ENCODE measurements around the gene MT1A.

The MT1A gene

DNA sequence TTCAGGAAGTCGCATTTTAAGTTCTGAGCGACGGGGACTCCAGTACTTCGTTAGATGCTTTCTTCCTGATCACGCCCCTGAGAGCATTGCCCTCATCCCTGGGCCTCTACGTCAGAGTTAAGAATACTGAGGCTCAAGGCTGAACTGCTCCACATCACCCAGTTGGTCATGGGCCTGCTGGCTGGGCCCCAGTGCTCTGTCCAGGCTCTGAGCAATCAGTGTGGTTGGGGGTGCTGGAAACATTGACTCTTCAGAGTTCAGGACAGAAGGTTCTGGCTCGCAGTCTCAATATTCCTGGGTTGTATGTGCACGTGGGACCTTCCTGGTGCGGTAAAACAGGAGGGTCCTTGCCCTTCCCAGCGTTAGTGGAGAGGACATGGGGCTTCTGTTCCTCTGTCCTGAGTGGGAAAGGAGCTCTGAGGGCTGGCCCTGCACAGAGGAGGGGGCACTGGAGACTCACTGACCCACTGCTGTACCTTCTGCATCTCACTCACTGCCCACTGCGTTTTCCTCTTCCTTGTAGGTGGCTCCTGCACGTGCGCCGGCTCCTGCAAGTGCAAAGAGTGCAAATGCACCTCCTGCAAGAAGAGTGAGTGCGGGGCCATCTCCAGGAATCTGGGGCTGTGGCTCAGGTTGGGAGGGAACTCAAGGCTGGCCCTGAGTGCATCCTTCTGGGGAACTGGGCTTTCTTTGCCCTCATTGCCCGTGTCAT, 12.4 kb upstream of the MT1A start:
- TF ChIP-seq, protein P1, sequence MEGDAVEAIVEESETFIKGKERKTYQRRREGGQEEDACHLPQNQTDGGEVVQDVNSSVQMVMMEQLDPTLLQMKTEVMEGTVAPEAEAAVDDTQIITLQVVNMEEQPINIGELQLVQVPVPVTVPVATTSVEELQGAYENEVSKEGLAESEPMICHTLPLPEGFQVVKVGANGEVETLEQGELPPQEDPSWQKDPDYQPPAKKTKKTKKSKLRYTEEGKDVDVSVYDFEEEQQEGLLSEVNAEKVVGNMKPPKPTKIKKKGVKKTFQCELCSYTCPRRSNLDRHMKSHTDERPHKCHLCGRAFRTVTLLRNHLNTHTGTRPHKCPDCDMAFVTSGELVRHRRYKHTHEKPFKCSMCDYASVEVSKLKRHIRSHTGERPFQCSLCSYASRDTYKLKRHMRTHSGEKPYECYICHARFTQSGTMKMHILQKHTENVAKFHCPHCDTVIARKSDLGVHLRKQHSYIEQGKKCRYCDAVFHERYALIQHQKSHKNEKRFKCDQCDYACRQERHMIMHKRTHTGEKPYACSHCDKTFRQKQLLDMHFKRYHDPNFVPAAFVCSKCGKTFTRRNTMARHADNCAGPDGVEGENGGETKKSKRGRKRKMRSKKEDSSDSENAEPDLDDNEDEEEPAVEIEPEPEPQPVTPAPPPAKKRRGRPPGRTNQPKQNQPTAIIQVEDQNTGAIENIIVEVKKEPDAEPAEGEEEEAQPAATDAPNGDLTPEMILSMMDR (IDR thresholded peaks at IDR 0.05; ENCODE audit: low read length, missing control alignments), result no peak
- peak overlapping the region; percentile 66 for H3K4me3 ChIP-seq (replicated peaks; ENCODE audit: low read depth, low read length)

DNA sequence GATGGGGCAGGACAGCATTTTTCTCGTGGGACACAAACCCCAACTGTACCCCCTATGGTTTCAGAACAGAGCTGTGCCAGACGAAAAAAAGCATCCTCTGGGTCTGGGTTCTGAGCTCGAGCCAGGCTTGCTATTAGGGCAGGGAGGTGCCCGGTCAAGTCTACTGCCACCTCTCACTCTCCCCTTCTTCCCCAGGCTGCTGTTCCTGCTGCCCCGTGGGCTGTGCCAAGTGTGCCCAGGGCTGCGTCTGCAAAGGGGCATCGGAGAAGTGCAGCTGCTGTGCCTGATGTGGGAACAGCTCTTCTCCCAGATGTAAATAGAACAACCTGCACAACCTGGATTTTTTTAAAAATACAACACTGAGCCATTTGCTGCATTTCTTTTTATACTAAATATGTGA, 11.8 kb upstream of the MT1A start:
- no peak for DNase-seq (ENCODE audit: low read depth)
- peak overlapping the region; percentile 66 for H3K4me3 ChIP-seq (replicated peaks; ENCODE audit: low read depth, low read length)
- TF ChIP-seq, protein P1 (IDR thresholded peaks at IDR 0.05; ENCODE audit: low read length, missing control alignments), result no peak

More for the DNA sequence above, 12.4 kb upstream of the MT1A start:
- peak; percentile 79 for DNase-seq (ENCODE audit: low read depth)

DNA sequence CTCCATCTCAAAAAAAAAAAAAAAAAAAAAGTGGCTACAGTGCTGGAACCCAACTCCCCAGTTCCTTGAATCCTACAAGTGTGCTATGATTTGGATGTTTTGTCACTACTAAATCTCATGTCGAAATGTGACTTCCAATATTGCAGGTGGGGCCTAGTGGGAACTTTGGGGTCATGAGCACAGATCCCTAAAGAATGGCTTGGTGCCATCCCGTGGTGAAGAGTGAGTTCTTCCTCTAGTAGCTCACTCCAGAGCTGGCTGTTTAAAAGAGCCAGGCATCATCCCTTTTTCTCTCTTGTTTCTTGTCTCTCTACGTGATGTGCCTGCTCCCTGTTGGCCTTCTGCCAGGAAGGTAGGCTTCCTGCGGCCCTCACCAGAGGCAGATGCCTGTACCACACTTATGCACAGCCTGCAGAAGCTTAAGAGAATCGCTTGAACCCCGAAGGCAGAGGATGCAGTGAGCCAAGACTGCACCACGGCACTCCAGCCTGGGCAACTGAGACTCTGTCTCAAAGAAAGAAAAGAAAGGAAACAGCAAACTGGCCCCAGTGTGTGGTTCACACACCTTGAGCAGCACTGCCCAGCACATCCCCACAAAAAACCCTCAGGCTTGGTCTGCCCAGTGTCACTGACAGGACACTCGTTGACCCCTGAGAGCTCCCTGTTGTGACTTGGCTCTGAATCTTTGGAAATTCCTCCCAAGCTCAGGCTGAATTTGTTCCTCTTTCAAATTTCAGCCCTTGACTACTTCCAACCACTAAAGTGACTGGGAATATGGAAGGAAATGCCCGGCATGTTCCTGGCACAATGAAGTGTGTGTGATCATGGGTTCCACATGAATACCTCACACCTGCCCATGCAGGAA, 9.7 kb upstream of the MT1A start:
- TF ChIP-seq, protein P1 (IDR thresholded peaks at IDR 0.05; ENCODE audit: low read length, missing control alignments), result no peak
- no peak for DNase-seq (ENCODE audit: low read depth)
- no peak overlapping the region for H3K4me3 ChIP-seq (replicated peaks; ENCODE audit: low read depth, low read length)

DNA sequence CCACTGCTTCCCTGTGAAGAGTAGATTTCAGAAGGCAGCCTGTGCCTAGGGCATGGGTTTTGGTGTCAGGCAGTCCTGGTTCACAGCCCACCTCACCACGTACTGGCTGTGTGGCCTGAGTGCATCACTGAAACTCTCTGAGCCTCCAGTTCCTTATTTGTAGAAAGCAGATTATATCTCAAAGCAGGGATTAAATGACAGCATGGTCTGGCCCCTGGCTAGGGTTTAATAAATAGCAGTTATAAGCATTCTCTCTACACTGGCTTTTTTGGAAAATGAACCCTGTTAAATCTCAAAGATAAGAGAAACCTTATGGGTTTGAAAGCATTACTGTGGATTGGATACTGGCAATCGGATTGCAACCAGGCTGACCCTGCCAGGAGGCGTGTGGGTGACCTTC, 8.9 kb upstream of the MT1A start:
- TF ChIP-seq, protein P1 (IDR thresholded peaks at IDR 0.05; ENCODE audit: low read length, missing control alignments), result no peak
- no peak for DNase-seq (ENCODE audit: low read depth)
- no peak overlapping the region for H3K4me3 ChIP-seq (replicated peaks; ENCODE audit: low read depth, low read length)

DNA sequence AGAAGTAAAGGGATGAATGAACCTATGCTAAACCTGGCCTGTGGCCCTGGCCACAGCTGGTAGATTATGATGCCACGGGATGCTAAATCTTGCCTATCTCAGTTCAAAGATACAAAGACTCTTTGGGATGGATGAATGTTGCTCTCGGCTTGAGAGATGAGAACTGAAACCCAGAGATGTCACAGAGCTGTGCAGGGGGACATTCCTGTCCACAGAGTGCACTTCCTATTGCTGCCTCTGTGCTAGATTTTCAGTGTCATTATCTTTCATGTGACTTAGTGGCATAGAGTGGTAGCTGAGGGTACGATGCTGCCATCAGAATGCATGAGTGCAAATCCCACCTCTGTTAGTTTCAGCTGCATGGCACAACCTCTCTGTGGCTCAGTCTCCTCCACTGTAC, 8.3 kb upstream of the MT1A start:
- TF ChIP-seq, protein P1 (IDR thresholded peaks at IDR 0.05; ENCODE audit: low read length, missing control alignments), result no peak
- no peak overlapping the region for H3K4me3 ChIP-seq (replicated peaks; ENCODE audit: low read depth, low read length)
- no peak for DNase-seq (ENCODE audit: low read depth)

DNA sequence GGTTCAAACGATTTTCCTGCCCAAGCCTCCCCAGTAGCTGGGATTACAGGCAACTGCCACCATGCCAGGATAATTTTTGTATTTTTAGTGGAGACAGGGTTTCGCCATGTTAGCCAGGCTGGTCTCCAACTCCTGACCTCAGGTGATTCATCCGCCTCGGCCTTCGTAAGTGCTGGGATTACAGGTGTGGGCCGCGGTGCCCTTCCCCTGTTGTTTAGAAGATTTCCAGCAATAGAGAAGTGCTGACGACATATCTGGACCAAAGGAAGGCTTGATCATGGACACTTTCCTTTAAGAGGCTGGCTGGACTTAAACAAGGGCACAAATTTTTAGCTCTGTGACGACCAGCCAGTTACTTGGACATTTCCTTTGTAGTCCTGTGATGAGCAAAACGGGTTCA, 7.3 kb upstream of the MT1A start:
- TF ChIP-seq, protein P1 (IDR thresholded peaks at IDR 0.05; ENCODE audit: low read length, missing control alignments), result no peak
- H3K4me3 ChIP-seq (replicated peaks; ENCODE audit: low read depth, low read length), result no peak overlapping the region
- no peak for DNase-seq (ENCODE audit: low read depth)

Measured in fibroblast of pulmonary artery (primary cell).